HAP-1 (cell line): ENCODE measurements around the gene CARS1.

Experiments
- DNase-seq, 2 experiments: peaks; one replicate each; pipeline ENCODE4 v3.0.0-alpha.2; 2016 to 2020; ENCODE audit warnings: low spot score in 2 of 2
- H3K27me3 ChIP-seq: fragments of 250-450 bp; sonication (Bioruptor Pico); 2 replicates; pipeline ENCODE4 v1.5.1; 2020; ENCODE audit warnings: low read depth, mild to moderate bottlenecking, moderate library complexity
- H3K36me3 ChIP-seq: fragments of 250-450 bp; sonication (Bioruptor Pico); replicated peaks from 2 replicates; pipeline ENCODE4 v1.5.1; 2020; ENCODE audit warnings: mild to moderate bottlenecking
- H3K4me1 ChIP-seq: fragments of 250-450 bp; sonication (Bioruptor Pico); 2 replicates; pipeline ENCODE4 v1.5.1; 2020; ENCODE audit warnings: mild to moderate bottlenecking
- H3K4me3 ChIP-seq: fragments of 250-450 bp; sonication (Bioruptor Pico); 2 replicates; pipeline ENCODE4 v1.5.1; 2020; ENCODE audit warnings: mild to moderate bottlenecking, moderate library complexity
- H3K9me3 ChIP-seq: fragments of 250-450 bp; sonication (Bioruptor Pico); 2 replicates; pipeline ENCODE4 v1.5.1; 2020; ENCODE audit warnings: mild to moderate bottlenecking, moderate library complexity
- in situ Hi-C: fragments of 300-500 bp; cut with MboI; formaldehyde crosslinking; loops from 3 replicates; pipeline ENCODE4 v1.14.3; 2020; ENCODE audit warnings: low sequenced_read_pairs, inconsistent platforms, mixed read lengths

The CARS1 gene

DNA sequence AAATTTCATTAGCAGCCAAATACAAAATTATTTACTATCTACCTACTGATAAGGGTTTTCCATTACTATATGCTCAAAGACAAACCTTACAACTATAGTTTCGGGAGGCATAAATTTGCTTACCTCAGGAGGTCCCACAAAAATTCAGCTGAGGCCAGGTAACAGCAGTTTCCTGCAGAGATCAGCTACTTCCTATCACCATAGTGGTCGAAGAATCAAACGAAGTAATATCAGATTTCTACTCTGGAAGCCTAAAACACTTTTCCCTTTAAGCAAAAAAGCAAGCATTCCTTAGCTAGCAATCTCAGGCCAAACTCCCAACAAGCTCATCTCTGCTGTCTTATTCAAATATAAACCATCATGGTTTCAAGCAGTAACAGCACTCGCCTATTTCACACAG, 68.2 kb downstream of the CARS1 start:
- DNase-seq, result no peak
- in situ Hi-C loops, result no loop called here
- peaks cover 16% of the 10 kb centered on the region for H3K36me3 ChIP-seq
- H3K4me1 ChIP-seq, result peaks cover 15% of the 10 kb centered on the region
- H3K27me3 ChIP-seq, result no peaks in the 10 kb centered on the region
- peak overlapping the region; percentile 87 for H3K4me3 ChIP-seq
- H3K9me3 ChIP-seq, result no peaks in the 10 kb centered on the region

DNA sequence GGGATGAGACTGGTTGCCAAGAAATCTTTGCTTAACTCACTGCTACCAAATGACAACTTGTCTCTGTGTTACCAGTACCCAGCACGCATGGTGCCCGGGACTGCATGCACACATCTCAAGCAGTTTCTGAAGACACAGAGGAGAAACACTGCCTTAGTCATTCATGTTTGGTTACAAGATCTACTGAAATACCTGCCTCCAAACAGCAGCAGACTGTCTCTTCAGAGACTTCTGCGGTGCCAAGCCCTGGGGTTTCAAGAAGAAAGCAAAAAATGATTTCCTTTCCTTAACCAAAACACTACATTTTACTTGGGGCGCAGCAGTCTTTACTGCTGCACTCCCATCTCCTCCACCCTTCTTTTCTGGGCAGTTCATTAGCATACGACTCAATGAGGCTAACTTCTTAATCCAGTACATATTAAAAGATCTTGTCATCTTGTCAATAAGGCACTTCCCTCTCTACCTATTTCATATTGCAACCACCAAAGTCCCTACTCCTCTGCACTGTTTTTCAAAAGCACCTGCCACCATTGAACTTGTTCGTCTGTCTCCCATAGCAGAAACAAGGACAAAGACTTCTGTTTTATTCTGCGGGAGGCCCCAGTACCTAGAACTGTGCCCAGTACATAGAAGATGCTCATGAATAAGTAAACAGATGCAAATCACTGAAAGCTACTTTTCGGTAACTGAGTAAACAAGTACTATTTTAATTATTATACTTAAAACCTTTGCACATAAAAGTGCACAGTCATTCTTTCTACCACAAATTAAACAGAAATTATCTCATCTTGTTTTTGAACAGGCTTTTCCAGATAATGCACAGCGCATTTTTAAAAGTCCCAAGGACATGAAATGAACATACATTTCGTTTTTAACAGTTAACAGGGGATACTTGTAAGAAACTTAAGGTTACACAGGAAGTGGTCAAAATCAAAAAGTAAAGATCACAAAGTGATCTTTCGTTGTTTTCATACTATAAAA, 69.1 kb downstream of the CARS1 start:
- in situ Hi-C loops, result no loop called here
- H3K36me3 ChIP-seq, result peaks cover 16% of the 10 kb centered on the region
- H3K27me3 ChIP-seq, result no peaks in the 10 kb centered on the region
- peak in 1 of 2 experiments; percentile 39 for DNase-seq
- no peaks in the 10 kb centered on the region for H3K9me3 ChIP-seq
- peak overlapping the region; percentile 87 for H3K4me3 ChIP-seq
- peaks cover 14% of the 10 kb centered on the region for H3K4me1 ChIP-seq

DNA sequence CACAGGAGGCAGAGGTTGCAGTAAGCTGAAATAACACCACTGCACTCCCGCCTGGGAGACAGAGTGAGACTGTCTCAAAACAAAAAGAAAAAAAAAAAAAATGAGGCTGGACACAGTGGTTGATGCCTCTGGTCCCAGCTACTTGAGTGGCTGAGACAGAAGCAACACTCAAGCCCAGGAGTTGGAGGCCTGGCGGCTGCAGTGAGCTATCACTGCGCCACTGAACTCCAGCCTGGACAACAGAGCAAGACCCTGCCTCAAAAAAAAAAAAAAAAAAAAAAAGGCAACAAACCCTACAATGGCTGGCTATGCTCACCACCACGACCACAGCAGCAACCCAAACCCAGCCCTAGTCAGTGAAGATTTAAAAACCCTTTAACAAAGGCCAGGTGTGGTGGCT, 73.3 kb downstream of the CARS1 start:
- Histone ChIP-seq H3K4me3 (no peak overlapping the region), H3K9me3 (no peaks in the 10 kb centered on the region), H3K27me3 (no peaks in the 10 kb centered on the region), H3K4me1 (peaks cover 6% of the 10 kb centered on the region), H3K36me3 (peaks cover 23% of the 10 kb centered on the region)
- no peak for DNase-seq
- in situ Hi-C loops, result no loop called here

DNA sequence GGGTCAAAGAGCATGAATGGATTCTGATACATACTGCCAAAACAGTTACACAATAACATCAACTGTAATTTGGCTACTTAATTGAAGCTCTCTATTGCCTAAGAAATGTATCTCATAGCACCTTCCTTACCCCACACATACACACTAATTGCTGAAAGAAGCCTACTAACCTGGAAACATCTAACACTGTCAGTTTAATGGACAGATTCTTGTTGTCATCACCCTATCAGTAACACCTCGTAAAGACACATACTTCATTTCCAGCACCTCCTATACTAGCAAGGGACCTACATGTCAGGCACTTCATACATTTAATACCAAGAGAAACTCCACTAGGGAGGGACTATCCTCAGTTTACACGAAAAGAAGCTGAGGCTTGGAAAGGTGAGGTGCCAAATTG, 75.0 kb downstream of the CARS1 start:
- in situ Hi-C loops, result no loop called here
- H3K27me3 ChIP-seq, result no peaks in the 10 kb centered on the region

DNA sequence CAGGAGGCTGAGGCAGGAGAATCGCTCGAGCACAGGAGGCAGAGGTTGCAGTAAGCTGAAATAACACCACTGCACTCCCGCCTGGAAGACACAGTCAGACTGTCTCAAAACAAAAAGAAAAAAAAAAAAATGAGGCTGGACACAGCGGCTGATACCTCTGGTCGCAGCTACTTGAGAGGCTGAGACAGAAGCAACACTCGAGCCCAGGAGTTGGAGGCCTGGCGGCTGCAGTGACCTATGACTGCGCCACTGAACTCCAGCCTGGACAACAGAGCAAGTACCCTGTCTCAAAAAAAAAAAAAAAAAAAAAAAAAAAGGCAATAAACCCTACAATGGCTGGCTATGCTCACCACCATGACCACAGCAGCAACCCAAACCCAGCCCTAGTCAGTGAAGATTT, 76.1 kb downstream of the CARS1 start:
- peaks cover 47% of the 10 kb centered on the region for H3K36me3 ChIP-seq
- no peaks in the 10 kb centered on the region for H3K27me3 ChIP-seq
- in situ Hi-C loops, result no loop called here
- no peaks in the 10 kb centered on the region for H3K9me3 ChIP-seq
- no peak overlapping the region for H3K4me3 ChIP-seq
- H3K4me1 ChIP-seq, result no peaks in the 10 kb centered on the region
- no peak for DNase-seq

More for the DNA sequence above, 75.0 kb downstream of the CARS1 start:
- Histone ChIP-seq H3K4me1 (no peaks in the 10 kb centered on the region), H3K4me3 (no peak overlapping the region), H3K36me3 (peaks cover 38% of the 10 kb centered on the region), H3K9me3 (no peaks in the 10 kb centered on the region)
- DNase-seq, result no peak

DNA sequence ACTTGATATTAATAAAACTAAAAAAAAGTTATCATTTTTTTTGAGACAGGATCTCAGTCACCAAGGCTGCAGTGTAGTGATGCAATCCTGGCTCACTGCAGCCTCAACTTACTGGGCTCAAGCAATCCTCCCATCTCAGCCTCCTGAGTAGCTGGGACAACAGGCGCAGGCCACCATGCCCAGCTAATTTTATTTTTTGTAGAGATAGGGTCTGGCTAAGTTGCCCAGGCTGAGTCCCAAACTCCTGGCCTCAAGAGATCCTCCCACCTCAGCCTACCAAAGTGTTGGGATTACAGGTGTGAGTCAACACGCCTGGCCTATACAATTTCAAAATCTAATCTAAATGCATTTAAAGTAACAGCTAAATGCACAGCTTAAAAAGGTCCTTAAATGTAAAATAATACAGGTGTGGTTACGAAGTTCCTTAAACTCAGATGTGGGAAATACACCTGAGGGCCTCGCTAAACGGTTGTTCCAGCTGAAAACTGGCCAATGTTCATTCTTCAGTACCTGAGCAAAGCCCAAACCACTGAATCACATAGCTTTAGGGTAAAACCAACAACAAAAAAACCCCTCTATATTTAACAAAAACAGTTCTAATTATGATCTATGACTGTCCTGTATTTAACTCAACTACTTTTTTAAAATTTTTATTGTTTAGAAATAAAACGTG, 76.9 kb downstream of the CARS1 start:
- H3K4me3 ChIP-seq, result no peak overlapping the region

DNA sequence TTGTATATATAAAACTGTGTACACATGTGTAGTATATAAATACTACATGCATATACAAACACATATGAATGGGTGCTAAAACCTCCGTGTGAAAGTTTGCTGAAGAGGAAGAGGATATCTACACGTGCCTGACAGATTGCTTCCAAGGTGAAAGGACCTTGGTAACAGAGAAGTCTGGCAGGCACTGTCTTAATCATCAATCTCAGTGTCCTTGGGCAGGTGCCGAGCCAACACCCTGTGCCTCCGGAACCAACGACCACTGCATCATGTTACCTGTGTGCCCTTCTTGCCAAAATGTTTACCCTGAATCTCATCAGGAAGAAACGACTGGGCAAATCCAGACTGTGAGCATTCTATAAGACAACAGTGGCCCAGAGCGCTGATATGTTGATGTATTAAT, 80.1 kb downstream of the CARS1 start:
- in situ Hi-C loops, result no loop called here
- no peaks in the 10 kb centered on the region for H3K4me1 ChIP-seq
- no peak overlapping the region for H3K4me3 ChIP-seq
- H3K9me3 ChIP-seq, result no peaks in the 10 kb centered on the region
- no peak for DNase-seq
- H3K36me3 ChIP-seq, result peaks cover 74% of the 10 kb centered on the region
- no peaks in the 10 kb centered on the region for H3K27me3 ChIP-seq

More for the DNA sequence above, 76.9 kb downstream of the CARS1 start:
- no peak for DNase-seq
- peaks cover 52% of the 10 kb centered on the region for H3K36me3 ChIP-seq
- no peaks in the 10 kb centered on the region for H3K4me1 ChIP-seq
- H3K27me3 ChIP-seq, result no peaks in the 10 kb centered on the region
- in situ Hi-C loops, result no loop called here
- no peaks in the 10 kb centered on the region for H3K9me3 ChIP-seq

DNA sequence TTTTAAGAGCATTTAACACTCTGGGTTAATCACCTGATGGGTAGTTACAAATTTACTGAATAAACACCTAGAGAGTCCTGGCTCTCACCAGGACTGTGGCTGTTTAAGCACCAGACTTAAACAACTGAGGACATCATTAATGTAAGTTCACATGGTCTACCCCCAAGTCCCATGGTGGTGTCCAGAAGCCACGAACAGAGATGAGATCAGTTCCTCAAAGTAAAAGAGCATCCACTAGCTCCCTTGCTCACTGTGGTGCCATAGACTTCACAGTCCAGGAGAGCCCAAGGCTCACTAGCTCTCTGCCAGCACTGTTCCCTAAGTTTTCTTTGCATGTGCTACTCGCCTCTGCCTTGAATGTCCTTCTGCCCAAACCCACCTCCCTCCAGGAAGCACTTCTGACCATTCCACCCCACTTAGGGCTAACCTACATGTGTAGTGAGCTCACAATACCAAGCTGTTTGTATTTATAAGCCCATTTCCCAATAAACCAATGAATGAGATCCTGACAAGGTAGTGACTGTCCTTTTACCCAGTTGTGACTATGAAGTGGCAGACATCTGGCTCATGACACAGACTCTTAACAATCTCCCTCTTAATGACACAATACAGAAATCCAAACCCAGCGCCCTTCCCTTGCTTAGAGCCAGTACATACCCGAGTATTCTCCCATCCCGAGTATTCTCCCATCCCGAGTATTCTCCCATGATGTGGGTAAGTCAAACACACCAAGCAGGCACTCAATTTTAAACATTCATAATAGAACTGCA, 80.7 kb downstream of the CARS1 start:
- no peaks in the 10 kb centered on the region for H3K4me1 ChIP-seq
- H3K9me3 ChIP-seq, result no peaks in the 10 kb centered on the region
- H3K36me3 ChIP-seq, result peaks cover 78% of the 10 kb centered on the region
- H3K4me3 ChIP-seq, result no peak overlapping the region
- no peaks in the 10 kb centered on the region for H3K27me3 ChIP-seq
- in situ Hi-C loops, result no loop called here
- DNase-seq, result no peak

DNA sequence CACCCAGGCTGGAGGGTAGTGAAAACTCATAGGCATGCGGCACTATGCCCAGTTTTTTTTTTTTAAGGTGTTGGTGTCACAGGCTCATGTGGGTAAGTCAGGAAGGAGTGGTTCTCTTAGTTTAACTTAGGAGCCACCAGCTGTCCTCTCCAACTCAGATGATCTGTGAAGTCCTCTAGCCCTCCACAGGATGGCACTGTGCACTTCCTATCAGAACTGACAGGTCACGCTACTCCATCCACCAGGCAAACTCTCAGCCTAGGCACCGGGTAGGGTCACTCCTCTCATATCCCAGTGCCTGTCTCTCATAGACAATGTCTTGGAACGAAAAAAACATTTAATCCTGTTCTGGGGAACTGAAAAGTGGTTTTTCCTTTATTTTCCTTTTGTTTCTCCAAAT, 81.6 kb downstream of the CARS1 start:
- Histone ChIP-seq H3K9me3 (no peaks in the 10 kb centered on the region), H3K4me3 (no peak overlapping the region), H3K36me3 (peaks cover 87% of the 10 kb centered on the region), H3K4me1 (no peaks in the 10 kb centered on the region), H3K27me3 (no peaks in the 10 kb centered on the region)
- peak in 1 of 2 experiments; percentile 37 for DNase-seq
- in situ Hi-C loops, result no loop called here

DNA sequence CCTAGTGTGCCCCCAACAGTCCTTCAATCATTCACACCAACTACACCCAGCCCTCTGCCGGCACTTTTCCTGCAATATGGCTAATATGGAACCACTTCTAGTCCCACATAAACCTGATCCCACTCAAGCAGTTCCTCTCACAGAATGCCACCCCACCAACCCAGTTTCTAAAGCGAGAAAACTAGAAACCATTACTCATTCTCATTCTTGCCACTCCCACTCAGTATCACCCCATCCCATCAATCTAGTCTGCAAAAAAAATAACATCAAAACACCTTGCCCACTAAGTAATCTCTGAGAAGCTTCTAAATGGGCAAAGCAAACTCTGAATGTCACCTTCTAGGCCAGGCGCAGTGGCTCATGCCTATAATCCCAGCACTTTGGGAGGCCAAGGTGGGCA, 83.0 kb downstream of the CARS1 start:
- no peaks in the 10 kb centered on the region for H3K4me1 ChIP-seq
- in situ Hi-C loops, result no loop called here
- peaks cover 99% of the 10 kb centered on the region for H3K36me3 ChIP-seq
- H3K9me3 ChIP-seq, result no peaks in the 10 kb centered on the region
- H3K27me3 ChIP-seq, result no peaks in the 10 kb centered on the region
- H3K4me3 ChIP-seq, result no peak overlapping the region
- no peak for DNase-seq

DNA sequence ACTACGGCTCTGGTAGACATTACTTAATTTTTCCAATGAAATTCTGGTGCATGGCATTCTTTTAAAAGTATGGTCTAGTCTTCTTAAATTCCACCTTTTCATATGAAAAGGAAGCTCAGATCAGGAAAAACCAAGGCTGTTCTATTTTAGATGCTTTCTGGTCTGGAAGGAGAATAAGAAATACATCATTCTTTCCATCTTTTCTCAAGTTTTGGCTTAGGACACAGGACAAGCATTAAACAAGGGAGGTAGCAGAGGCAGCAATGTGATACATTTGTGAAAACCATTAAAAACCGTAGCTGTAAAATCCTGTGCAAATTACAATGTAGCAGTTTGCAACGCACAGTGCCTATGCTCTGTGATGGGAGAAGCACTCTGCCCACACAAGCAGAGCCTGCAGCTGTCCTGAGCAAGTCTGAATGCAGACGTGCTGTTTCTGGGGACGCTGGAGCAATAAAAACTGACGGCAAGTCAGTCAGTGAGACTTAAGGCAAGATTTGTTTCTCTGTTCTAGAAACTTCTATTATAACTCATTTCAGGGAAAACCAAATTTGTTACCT, 88.8 kb downstream of the CARS1 start:
- Histone ChIP-seq H3K9me3 (no peaks in the 10 kb centered on the region), H3K4me3 (no peak overlapping the region), H3K36me3 (peaks cover 97% of the 10 kb centered on the region), H3K27me3 (no peaks in the 10 kb centered on the region), H3K4me1 (no peaks in the 10 kb centered on the region)
- DNase-seq, result no peak
- in situ Hi-C loops, result no loop called here

DNA sequence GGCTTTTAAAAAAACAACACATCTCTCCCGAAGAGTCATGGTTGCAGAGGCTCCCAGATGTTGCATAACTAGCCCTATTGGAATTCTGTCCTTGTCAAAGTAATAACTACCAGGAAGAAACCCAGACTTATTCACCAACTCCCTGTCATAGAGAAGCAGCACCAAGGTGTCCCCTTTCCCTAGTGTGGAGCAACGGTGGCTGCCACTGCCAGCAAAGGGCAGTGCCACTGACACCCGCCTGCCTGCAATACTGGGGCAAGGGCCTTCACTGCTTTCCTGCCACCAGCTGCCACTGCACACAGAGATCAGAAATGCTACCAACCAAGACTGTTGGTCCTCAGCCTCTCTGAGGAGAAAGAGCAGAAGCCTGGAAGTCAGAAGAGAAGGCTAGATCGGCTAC, 92.4 kb downstream of the CARS1 start:
- H3K36me3 ChIP-seq, result peaks cover 82% of the 10 kb centered on the region
- no peaks in the 10 kb centered on the region for H3K9me3 ChIP-seq

DNA sequence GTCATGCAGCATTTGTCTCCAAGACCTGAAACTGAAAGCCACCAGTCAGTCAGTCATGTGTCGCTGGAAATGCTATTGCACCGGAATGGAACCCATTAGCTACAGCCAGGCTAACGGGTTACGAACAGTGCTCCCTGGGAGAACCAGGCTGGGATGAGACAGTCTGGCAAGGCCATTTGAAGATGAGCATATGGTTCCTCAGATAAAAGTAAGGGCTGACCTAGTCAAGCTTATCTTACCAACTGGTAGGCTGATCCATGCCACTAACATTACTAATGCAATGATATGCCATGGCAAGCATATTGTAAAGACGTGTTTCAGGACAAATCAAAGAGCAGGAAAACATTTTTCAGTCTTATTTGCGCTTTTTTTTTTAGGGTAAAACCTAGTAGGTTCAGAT, 93.5 kb downstream of the CARS1 start:
- Histone ChIP-seq H3K4me3 (no peak overlapping the region), H3K9me3 (no peaks in the 10 kb centered on the region), H3K36me3 (peaks cover 82% of the 10 kb centered on the region), H3K27me3 (no peaks in the 10 kb centered on the region), H3K4me1 (peaks cover 20% of the 10 kb centered on the region)
- in situ Hi-C loops, result no loop called here
- DNase-seq, result no peak

More for the DNA sequence above, 92.4 kb downstream of the CARS1 start:
- H3K4me3 ChIP-seq, result no peak overlapping the region
- DNase-seq, result no peak
- in situ Hi-C loops, result no loop called here
- H3K4me1 ChIP-seq, result peaks cover 20% of the 10 kb centered on the region
- no peaks in the 10 kb centered on the region for H3K27me3 ChIP-seq
